Measurements from ENCODE around the gene ZNF672. TPM values are rescaled to one million over a fixed set of nuclear protein-coding genes. Genes with fewer than 3 reads are reported as not detected.
"Not testable (repeated sequence)": the region's sequence is repeated elsewhere in the genome, so short reads cannot be mapped to it uniquely, and the experiment has no call there.

Gene ZNF672
- total RNA-seq, 1 donor from 2014 or later, result 43.4 TPM

- DNase-seq (ENCODE audit: low read depth), result no peak
Measured at GRCh38 chr1:248852481-248853405, 14.7 kb downstream of the ZNF672 start.

- no peak for DNase-seq (ENCODE audit: low read depth)
Measured at GRCh38 chr1:248853663-248854375, 15.8 kb downstream of the ZNF672 start.

GRCh38 chr1:248855580-248855979 lies 17.6 kb downstream of the ZNF672 start:
- no peak for DNase-seq (ENCODE audit: low read depth)

- DNase-seq (ENCODE audit: low read depth), result no peak
Measured at GRCh38 chr1:248856176-248856575, 18.2 kb downstream of the ZNF672 start.

GRCh38 chr1:248857201-248857600 lies 19.2 kb downstream of the ZNF672 start:
- no peak for DNase-seq (ENCODE audit: low read depth)

GRCh38 chr1:248857749-248858095 lies 19.7 kb downstream of the ZNF672 start:
- DNase-seq (ENCODE audit: low read depth), result no peak

- DNase-seq (ENCODE audit: low read depth), result peak; percentile 83
Measured at GRCh38 chr1:248858096-248858890, 20.3 kb downstream of the ZNF672 start.

GRCh38 chr1:248858891-248859889 lies 21.2 kb downstream of the ZNF672 start, which contains the start of gene ZNF692:
Gene ZNF692, minus strand, starts transcription at chr1:248859085. Its CDS starts 776 bp downstream, at chr1:248858309.
- DNase-seq (ENCODE audit: low read depth), result peak; percentile 97

GRCh38 chr1:248860007-248860406 lies 22.0 kb downstream of the ZNF672 start:
- no peak for DNase-seq (ENCODE audit: low read depth)

- DNase-seq (ENCODE audit: low read depth), result no peak
Measured at GRCh38 chr1:248861616-248862015, 23.6 kb downstream of the ZNF672 start.

- no peak for DNase-seq (ENCODE audit: low read depth)
Measured at GRCh38 chr1:248862695-248862997, 24.6 kb downstream of the ZNF672 start.

- peak; percentile 73 for DNase-seq (ENCODE audit: low read depth)
Measured at GRCh38 chr1:248862998-248863881, 25.2 kb downstream of the ZNF672 start.

GRCh38 chr1:248871837-248872401 lies 33.9 kb downstream of the ZNF672 start:
- DNase-seq (ENCODE audit: low read depth), result no peak

GRCh38 chr1:248872752-248873408 lies 34.9 kb downstream of the ZNF672 start:
- peak; percentile 68 for DNase-seq (ENCODE audit: low read depth)

GRCh38 chr1:248873409-248873992 lies 35.5 kb downstream of the ZNF672 start:
- DNase-seq (ENCODE audit: low read depth), result peak; percentile 96

- peak; percentile 89 for DNase-seq (ENCODE audit: low read depth)
Measured at GRCh38 chr1:248873993-248874533, 36.0 kb downstream of the ZNF672 start.

GRCh38 chr1:248881261-248881660 lies 43.2 kb downstream of the ZNF672 start:
- no peak for DNase-seq (ENCODE audit: low read depth)

- DNase-seq (ENCODE audit: low read depth), result not testable (repeated sequence)
Measured at GRCh38 chr1:248882427-248882826, 44.4 kb downstream of the ZNF672 start.

Data from myocyte (in vitro differentiated cells).